Activated T-helper 9 cell treated with anti-CD3 and anti-CD28 coated beads, Interleukin-2, amount 50 U/mL, for 16 hours (primary cell): ENCODE measurements around the gene NDUFV3.
"Not testable (repeated sequence)": the region's sequence is repeated elsewhere in the genome, so short reads cannot be mapped to it uniquely, and the experiment has no call there.

Source experiments
- DNase-seq: peaks from one replicate; pipeline ENCODE4 v3.0.0-alpha.2; 2020; ENCODE audit warnings: low read depth

The NDUFV3 gene

DNA sequence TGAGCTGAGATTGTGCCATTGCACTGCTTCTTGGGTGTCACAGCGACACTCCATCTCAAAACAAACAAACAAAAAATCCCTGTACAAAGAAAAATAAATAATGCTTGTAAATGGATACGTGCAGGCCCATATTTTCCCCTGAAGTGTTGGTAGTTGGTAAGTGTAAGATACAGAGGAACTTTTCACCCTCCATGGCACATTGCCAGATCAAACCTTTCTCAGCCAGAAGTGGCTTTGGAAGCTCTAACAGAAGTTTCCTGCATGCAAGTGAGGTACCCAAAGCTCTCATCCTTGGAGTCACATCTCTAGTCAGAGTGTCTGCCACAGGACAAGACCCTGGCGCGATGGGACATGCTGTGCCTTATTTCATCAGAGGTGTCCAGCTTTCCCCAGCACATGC, 7.3 kb downstream of the NDUFV3 start:
- no peak for DNase-seq

DNA sequence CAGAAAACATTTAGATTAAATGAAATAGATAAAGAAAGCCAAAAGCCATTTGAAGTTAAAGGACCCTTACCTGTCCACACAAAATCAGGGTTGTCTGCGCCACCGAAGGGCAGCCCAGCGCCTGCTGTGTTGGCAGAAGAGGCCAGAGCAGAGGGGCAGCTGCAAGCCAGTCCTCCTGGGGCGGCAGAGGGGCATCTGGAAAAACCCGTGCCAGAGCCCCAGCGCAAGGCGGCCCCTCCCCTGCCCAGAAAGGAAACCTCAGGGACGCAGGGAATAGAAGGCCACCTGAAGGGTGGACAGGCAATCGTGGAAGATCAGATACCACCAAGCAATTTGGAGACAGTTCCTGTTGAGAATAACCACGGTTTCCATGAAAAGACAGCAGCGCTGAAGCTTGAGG, 10.7 kb downstream of the NDUFV3 start:
- DNase-seq = no peak

DNA sequence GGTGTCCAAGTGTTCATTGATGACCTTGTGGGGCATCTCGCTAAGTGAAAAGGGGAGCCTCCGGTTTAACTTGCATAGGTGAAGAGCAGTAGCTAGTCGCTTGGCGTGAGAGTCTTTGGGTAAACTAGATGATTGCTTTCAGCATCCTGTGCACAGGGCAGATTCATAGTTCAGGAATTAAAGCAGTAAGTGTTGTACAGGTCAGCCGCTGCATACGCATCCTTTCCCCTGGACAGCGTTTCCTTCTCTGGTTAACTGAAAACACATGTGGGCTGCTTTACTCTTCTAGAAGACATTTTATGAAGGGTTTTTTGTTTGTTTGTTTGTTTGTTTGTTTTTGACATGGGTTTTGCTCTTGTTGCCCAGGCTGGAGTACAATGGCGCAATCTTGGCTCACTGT, 12.1 kb downstream of the NDUFV3 start:
- DNase-seq = no peak

DNA sequence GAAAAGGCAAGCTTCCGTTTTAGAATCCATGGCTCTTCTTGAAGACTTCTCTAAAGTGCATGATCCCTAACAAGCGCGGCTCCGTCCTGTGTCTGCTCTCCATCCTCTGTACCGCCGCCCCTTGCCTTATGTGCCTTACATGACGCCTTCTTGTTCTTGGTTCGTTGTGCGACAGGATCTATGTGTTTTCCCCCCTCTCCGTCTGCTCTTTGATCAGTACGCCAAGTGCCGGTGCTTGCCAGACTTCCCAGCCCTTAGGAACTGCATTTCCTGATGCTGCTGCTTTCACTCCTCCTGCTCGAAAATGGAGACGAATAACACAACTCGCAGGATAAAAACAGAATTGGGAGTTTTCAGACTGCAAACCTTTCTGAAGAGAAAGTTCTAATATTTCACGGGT, 13.1 kb downstream of the NDUFV3 start:
- no peak for DNase-seq

DNA sequence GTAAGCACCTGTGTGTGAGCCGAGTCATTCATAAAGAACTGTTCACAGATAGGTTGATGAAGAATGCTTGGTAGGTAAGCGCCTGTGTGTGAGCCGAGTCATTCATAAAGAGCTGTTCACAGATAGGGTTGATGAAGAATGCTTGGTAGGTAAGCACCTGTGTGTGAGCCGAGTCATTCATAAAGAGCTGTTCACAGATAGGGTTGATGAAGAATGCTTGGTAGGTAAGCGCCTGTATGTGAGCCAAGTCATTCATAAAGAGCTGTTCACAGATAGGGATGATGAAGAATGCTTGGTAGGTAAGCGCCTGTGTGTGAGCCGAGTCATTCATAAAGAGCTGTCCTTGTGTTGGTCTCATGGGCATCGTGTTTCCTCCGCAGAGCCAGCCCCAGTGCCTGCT, 15.4 kb downstream of the NDUFV3 start:
- not testable (repeated sequence) for DNase-seq

DNA sequence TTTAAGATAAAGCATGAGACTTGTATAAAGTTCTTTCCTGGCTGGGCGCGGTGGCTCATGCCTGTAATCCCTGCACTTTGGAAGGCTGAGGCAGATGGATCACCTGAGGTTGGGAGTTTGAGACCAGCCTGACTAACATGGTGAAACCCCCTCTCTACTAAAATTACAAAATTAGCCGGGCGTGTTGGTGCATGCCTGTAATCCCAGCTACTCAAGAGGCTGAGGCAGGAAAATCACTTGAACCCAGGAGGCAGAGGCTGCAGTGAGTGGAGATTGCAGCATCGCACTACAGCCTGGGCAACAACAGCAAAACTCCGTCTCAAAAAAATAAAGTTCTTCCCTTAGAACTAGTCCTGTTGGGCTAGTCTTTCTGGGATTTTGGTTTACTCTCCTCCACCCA, 18.8 kb downstream of the NDUFV3 start:
- DNase-seq = not testable (repeated sequence)

DNA sequence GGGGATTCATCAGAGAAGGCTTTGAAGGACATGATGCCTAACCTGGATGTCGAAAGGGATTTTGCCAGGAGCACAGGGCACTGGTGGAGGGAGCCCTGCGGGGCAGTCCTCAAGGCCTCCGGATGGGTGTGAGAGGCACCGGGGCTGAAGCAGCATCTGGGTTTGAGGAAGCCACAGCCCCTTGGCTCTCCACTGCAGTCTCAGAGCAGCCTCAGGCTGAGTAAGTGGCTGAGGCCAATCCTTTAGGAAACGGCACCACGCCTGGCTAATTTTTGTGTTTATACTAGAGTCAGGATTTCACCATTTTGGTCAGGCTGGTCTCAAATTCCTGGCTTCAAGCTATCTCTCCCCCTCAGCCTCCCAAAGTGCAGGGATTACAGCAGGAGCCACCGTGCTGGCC, 20.4 kb downstream of the NDUFV3 start:
- no peak for DNase-seq

DNA sequence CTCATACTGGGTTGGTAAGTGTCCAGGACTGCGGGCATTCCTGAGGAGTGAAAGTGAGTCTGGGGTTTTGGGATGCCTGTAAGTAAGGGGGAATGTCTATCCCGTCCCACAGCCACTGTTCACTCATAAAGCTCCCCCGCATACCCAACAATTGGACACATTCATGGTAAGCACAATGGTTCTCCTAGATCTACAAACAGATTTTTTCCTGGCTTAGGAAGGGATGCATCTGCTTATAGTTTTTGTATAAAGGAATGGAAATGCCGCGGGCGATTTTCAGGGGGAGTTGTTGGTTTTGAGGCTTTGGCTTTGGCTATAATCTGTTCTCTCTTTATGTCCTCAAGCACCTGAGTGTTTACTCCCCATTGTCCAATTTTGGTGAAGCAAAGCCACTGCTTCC, 25.2 kb downstream of the NDUFV3 start:
- no peak for DNase-seq

DNA sequence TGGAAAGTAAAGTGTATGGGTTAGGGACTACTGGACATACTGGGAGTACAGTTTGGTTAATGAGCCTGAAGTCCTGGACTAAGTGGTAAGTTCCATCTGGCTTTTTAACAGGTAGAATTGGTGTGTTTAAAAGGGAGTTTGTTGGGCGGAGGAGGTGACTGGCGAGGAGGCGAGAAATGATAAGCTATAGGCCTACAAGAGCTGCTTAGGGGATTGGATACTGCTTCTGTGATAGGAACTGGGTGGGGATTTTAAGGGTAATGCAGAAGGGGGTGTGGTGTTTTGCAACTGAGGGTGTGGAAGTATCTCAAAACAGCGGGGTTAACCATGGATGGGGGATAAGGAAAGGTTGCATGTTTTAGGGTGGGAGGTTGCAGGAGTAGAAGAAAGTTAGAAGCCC, 28.8 kb downstream of the NDUFV3 start:
- DNase-seq = no peak

DNA sequence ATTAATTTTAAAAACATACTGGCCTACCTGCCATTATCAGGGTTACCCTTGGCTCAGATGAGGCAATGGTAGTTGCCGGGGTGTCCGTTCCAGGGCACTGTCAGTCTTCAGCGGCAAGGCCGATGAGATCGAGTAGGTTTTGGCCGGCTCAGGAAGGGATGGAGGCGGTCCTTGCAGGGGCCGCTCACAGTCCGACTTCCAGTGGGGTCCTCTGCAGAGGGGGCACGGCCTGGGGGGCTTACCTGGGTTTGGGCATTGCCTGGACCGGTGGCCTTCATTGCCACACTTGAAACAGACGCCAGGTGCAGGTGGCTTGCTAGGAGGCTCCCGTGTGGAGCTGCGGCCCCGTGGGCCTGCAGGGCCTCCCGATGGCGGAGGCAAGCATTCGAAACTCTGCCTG, 29.8 kb downstream of the NDUFV3 start:
- DNase-seq = no peak

GRCh38 chr21:42923553-42924432, 30.7 kb downstream of the NDUFV3 start:
- peak; percentile 28 for DNase-seq

GRCh38 chr21:42924433-42924751, 31.3 kb downstream of the NDUFV3 start:
- DNase-seq = no peak

GRCh38 chr21:42925114-42925926, 32.2 kb downstream of the NDUFV3 start, which contains the start of gene ERVH48-1:
Gene ERVH48-1, minus strand, starts transcription at chr21:42925630. Its CDS starts 6,624 bp downstream, at chr21:42919006.
- no peak for DNase-seq

DNA sequence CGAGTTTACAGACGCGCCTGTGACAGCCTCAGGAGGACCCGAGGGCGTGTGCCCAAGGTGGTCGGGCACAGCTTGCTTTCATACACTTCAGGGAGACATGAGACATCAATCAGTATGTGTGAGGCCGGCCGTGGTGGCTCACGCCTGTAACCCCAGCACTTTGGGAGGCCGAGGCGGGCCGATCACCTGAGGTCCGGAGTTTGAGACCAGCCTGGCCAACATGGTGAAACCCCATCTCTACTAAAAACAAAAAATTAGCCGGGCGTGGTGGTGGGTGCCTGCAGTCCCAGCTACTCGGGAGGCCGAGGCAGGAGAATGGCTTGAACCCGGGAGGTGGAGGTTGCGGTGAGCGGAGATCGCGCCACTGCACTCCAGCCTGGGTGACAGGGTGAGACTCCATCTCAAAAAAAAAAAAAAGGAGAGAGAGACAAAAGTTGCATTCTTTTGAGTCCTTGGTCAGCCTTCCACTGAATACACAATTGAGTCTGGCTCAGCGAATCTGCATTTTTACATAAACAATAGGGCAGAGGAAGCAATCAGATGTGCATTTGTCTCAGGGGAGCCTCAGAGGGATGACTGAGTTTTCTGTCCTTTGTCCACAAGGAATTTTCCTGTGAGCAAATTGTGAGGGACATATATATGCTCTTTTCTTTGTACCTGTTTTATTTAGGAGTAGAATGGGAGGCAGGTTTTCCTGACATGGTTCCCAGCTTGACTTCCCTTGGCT, 34.5 kb downstream of the NDUFV3 start:
- not testable (repeated sequence) for DNase-seq

DNA sequence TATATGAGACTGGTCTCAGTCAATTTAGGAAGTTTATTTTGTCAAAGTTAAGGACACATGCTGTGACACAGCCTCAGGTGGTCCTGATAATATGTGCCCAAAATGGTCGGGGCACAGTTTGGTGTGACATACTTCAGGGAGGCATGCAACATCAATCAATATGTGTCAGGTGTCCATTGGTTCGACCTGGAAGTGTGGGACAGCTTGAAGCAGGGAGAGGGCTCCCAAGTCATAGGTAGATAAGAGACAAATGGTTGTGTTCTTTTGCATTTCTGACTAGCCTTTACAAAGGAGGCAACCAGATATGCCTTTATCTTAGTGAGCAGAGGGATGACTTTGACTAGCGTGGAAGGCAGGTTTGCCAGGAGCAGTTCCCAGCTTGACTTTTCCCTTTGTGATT, 36.9 kb downstream of the NDUFV3 start:
- no peak for DNase-seq

GRCh38 chr21:42931560-42932235, 38.6 kb downstream of the NDUFV3 start:
- DNase-seq = no peak

GRCh38 chr21:42932378-42933136, 39.4 kb downstream of the NDUFV3 start:
- not testable (repeated sequence) for DNase-seq

GRCh38 chr21:42933137-42933970, 40.2 kb downstream of the NDUFV3 start:
- DNase-seq = not testable (repeated sequence)

DNA sequence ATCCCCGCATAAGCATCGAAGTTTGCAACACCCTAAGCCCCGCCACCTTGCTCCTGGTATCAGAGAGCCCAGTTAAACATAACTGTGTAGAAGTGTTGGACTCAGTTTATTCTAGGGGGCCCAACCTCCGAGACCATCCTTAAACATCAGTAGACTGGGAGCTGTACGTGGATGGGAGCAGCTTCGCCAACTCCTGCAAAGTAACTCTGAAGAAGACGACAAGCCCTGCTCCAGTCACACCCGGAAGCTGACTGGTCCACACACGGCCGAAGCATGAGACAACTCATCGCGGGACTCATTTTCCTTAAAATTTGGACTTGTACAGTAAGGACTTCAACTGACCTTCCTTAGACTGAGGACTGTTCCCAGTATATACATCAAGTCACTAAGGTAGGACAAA, 40.9 kb downstream of the NDUFV3 start:
- DNase-seq = not testable (repeated sequence)

DNA sequence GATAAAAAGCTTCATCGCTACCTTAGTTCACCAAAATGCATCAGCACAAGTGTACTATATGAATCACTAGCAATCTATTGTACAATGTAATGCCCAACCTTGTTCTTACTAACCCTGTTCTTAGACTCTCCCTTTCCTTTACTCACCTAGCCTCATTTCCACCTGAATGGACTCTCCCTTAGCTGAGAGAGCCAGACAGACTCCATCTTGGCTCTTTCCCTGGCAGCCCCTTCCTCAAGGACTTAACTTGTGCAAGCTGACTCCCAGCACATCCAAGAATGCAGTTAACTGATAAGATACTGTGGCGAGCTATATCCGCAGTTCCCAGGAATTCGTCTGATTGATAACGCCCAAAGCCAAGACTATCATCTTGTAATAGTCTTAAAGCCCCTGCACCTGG, 43.3 kb downstream of the NDUFV3 start:
- DNase-seq = not testable (repeated sequence)
